B cell (primary cell): Measurements from ENCODE around the gene ZNF580. TPM values are rescaled to one million over a fixed set of nuclear protein-coding genes. Genes with fewer than 3 reads are reported as not detected.

ENCODE experiments used
- ATAC-seq: fragments of 200-7000 bp; cut with Tn5 transposase; one replicate; pipeline ENCODE4 v1.10.0; 2021; ENCODE audit warnings: low read depth, mild to moderate bottlenecking, moderate number of reproducible peaks, moderate library complexity
- CTCF ChIA-PET: fragments of 350-600 bp; sonication (Branson Sonifier 250); formaldehyde crosslinking; loops from one replicate; lab custom pipeline; 2021; ENCODE audit warnings: antibody characterized with exemption, inconsistent platforms; lab: Charles Lee
- POLR2A ChIA-PET: fragments of 350-600 bp; sonication (Branson Sonifier 250); formaldehyde crosslinking; loops from one replicate; lab custom pipeline; 2021; ENCODE audit warnings: antibody characterized with exemption; lab: Charles Lee
- DNase-seq: peaks from one replicate; pipeline ENCODE4 v3.0.0; 2013
- H2AFZ ChIP-seq: 2 replicates; pipeline ENCODE4 v1.6.1; 2012; ENCODE audit warnings: mild to moderate bottlenecking, low read depth, low read length; ENCODE audit not compliant: insufficient read depth, poor library complexity, severe bottlenecking
- H3K27ac ChIP-seq, 2 donors: 1 replicate in 1 of 2; 2 replicates in 1 of 2; pipeline ENCODE4 v1.5.1; 2012 to 2013; ENCODE audit warnings: low read length in 2 of 2, mild to moderate bottlenecking in 2 of 2, moderate library complexity in 1 of 2
- H3K27me3 ChIP-seq, 4 experiments: fragments of 200-600 bp in 1 of 4; sonication (generic) in 1 of 4; replicated peaks in 1 of 4; 1 replicate in 2 of 4; 2 replicates in 2 of 4; pipeline versions ENCODE4 v1.6.1 to v1.7.0; 2013 to 2016; ENCODE audit warnings: low read length in 3 of 4, mild to moderate bottlenecking in 2 of 4, mixed read lengths in 1 of 4, moderate library complexity in 1 of 4; ENCODE audit not compliant: insufficient read depth in 4 of 4, control insufficient read depth in 3 of 4; ENCODE audit errors: control extremely low read depth in 1 of 4
- H3K36me3 ChIP-seq, 2 experiments: replicated peaks in 1 of 2; 1 replicate in 1 of 2; 2 replicates in 1 of 2; pipeline versions ENCODE4 v1.6.1 to v1.7.1; 2013; ENCODE audit warnings: low read length in 1 of 2; ENCODE audit not compliant: insufficient read depth in 2 of 2, control insufficient read depth in 1 of 2; ENCODE audit errors: control extremely low read depth in 1 of 2, extremely low read depth in 1 of 2
- H3K4me1 ChIP-seq, 2 donors: fragments of 200-600 bp in 1 of 2; sonication (generic) in 1 of 2; 1 replicate in 1 of 2; 2 replicates in 1 of 2; pipeline versions ENCODE4 v1.5.1 to v1.6.1; 2013 to 2017; ENCODE audit warnings: low read length in 2 of 2; ENCODE audit not compliant: control insufficient read depth in 2 of 2, insufficient read depth in 2 of 2
- H3K4me2 ChIP-seq: replicated peaks from 2 replicates; pipeline ENCODE3; 2012; ENCODE audit warnings: mild to moderate bottlenecking, low read depth, low read length; ENCODE audit not compliant: poor library complexity, severe bottlenecking
- H3K4me3 ChIP-seq, 5 experiments: fragments of 200-600 bp in 1 of 5; sonication (generic) in 1 of 5; 1 replicate in 3 of 5; 2 replicates in 2 of 5; pipeline versions ENCODE4 v1.5.1 to v1.7.0; 2011 to 2016; ENCODE audit warnings: low read length in 4 of 5, mild to moderate bottlenecking in 4 of 5, low read depth in 2 of 5, control low read depth in 1 of 5, moderate library complexity in 1 of 5; ENCODE audit not compliant: insufficient read depth in 1 of 5; ENCODE audit errors: control extremely low read depth in 1 of 5, extremely low read depth in 1 of 5
- H3K79me2 ChIP-seq: fragments of 200-600 bp; sonication (generic); one replicate; pipeline ENCODE4 v1.6.0; 2016; ENCODE audit warnings: low read length; ENCODE audit not compliant: control insufficient read depth, insufficient read depth
- H3K9ac ChIP-seq: fragments of 200-600 bp; sonication (generic); 2 replicates; pipeline ENCODE4 v1.6.1; 2017; ENCODE audit warnings: mild to moderate bottlenecking, low read length, moderate library complexity
- H3K9me3 ChIP-seq, 3 donors: one replicate each; pipeline versions ENCODE4 v1.6.1 to v1.7.1; 2013; ENCODE audit warnings: low read length in 2 of 3; ENCODE audit not compliant: control insufficient read depth in 2 of 3, insufficient read depth in 1 of 3; ENCODE audit errors: control extremely low read depth in 1 of 3
- H4K20me1 ChIP-seq: 2 replicates; pipeline ENCODE4 v1.6.0; 2012; ENCODE audit warnings: mild to moderate bottlenecking, low read length; ENCODE audit not compliant: insufficient read depth, control insufficient read depth, poor library complexity, severe bottlenecking
- H3K27ac Mint-ChIP-seq: one replicate; pipeline ENCODE4 v1.8.0; 2021; ENCODE audit warnings: mixed read lengths
- H3K27me3 Mint-ChIP-seq: one replicate; pipeline ENCODE4 v1.8.0; 2021; ENCODE audit warnings: mixed read lengths
- H3K4me1 Mint-ChIP-seq: one replicate; pipeline ENCODE4 v1.8.0; 2021; ENCODE audit warnings: mixed read lengths
- H3K4me3 Mint-ChIP-seq: one replicate; pipeline ENCODE4 v1.8.0; 2021; ENCODE audit warnings: mixed read lengths
- H3K9me3 Mint-ChIP-seq: one replicate; pipeline ENCODE4 v1.8.0; 2022; ENCODE audit warnings: mixed read lengths; ENCODE audit not compliant: insufficient read depth
- CTCF ChIP-seq: fragments of 200-600 bp; IDR thresholded peaks from one replicate; pipeline ENCODE4 v1.8.0; 2022; ENCODE audit warnings: antibody characterized with exemption, mild to moderate bottlenecking
- EZH2 ChIP-seq: IDR thresholded peaks from 2 replicates; pipeline ENCODE4 v1.6.1; 2012; ENCODE audit warnings: borderline replicate concordance, low read depth, mild to moderate bottlenecking, moderate library complexity, low read length; ENCODE audit not compliant: insufficient read depth, poor library complexity, severe bottlenecking
- WGBS: methylation state at CpG from one replicate; pipeline ENCODE4 v1.1.5; 2013; ENCODE audit warnings: missing lambda C conversion rate; ENCODE audit not compliant: insufficient coverage; 5-methylcytosine and 5-hydroxymethylcytosine counted together
- intact Hi-C: fragments of 100-400 bp; cut with micrococcal nuclease; formaldehyde crosslinking; loops from one replicate; pipeline ENCODE4 v1.10.0; 2022
- polyA plus RNA-seq: library from polyadenylated mRNA; depleted of rRNA; stranded (reverse); fragments of >200 nt; gene quantifications from 2 replicates; pipeline ENCODE4 v1.2.3, GENCODE V29; 2012
- total RNA-seq, 2 donors: library from RNA; stranded (reverse); fragments of 120-200 nt in 1 of 2; gene quantifications; 1 replicate in 1 of 2; 2 replicates in 1 of 2; pipeline versions ENCODE4 v1.2.3 to v1.2.4, GENCODE V29; 2013 to 2022

ZNF580 gene
- total and polyA plus RNA-seq, 2 donors (not counting 1 experiment from before 2014, with no cell fraction given), result 69.8 to 101 TPM

- peaks cover 10% of the 10 kb centered on the region for H4K20me1 ChIP-seq
- peak overlapping the region; percentile 85 for H3K9ac ChIP-seq
- peak overlapping the region; percentile 86 for H3K4me2 ChIP-seq
- no peaks in the 10 kb centered on the region for H3K27me3 Mint-ChIP-seq
- no peak for DNase-seq
- peaks cover 39% of the 10 kb centered on the region for H3K79me2 ChIP-seq
- no peaks in the 10 kb centered on the region for H3K9me3 Mint-ChIP-seq
- intact Hi-C loops, result no loop called here
- H3K27me3 ChIP-seq, result no peaks in the 10 kb centered on the region
- H3K4me3 Mint-ChIP-seq, result peak overlapping the region; percentile 83
- TF ChIP-seq CTCF (no peak), EZH2 (no peak)
- H3K4me1 ChIP-seq, result peaks cover 32 to 47% of the 10 kb centered on the region in 2 donors
- peak overlapping the region; percentile 84 for H2AFZ ChIP-seq
- no peaks in the 10 kb centered on the region for H3K9me3 ChIP-seq
- ChIA-PET CTCF (interaction anchor here (7.2 kb wide), 1 partner anchor 14 kb away, joined by 131 read pairs; no protein-coding TSS in a partner anchor), POLR2A (interaction anchor here (0.6 to 2.0 kb wide), 8 partner anchors 10 to 188 kb away, joined by 3 to 8 read pairs (median 4); partner anchors contain the start of genes ISOC2 and ZNF784)
- peak overlapping the region in 4 of 5 experiments; percentile 79 to 96 (median 92) for H3K4me3 ChIP-seq
- peaks cover 50% of the 10 kb centered on the region for H3K4me1 Mint-ChIP-seq
- no peak for ATAC-seq
- peak overlapping the region; percentile 65 to 79 for H3K27ac ChIP-seq
- WGBS, result 67% methylated on average over 16 of the region's 17 CpGs
- H3K36me3 ChIP-seq, result peaks cover 0 to 36% of the 10 kb centered on the region in 2 experiments
- H3K27ac Mint-ChIP-seq, result peak overlapping the region; percentile 86
Measured at GRCh38 chr19:55649268-55650125, 8.7 kb downstream of the ZNF580 start.
